GM19351 (cell line): ENCODE data around the gene MEN1.

Source experiments
- ATAC-seq: cut with Tn5 transposase; IDR thresholded peaks from one replicate; pipeline ENCODE4 v1.9.1; 2021; ENCODE audit warnings: mild to moderate bottlenecking, moderate library complexity; ENCODE audit not compliant: unreplicated experiment

MEN1 gene

GRCh38 chr11:64803158-64803845, 7.0 kb downstream of the MEN1 start, which contains the start of gene MAP4K2:
TSS of gene MAP4K2 (minus strand) at chr11:64803214. CDS start at chr11:64803149, 65 bp downstream.
- ATAC-seq, result peak; percentile 61

DNA sequence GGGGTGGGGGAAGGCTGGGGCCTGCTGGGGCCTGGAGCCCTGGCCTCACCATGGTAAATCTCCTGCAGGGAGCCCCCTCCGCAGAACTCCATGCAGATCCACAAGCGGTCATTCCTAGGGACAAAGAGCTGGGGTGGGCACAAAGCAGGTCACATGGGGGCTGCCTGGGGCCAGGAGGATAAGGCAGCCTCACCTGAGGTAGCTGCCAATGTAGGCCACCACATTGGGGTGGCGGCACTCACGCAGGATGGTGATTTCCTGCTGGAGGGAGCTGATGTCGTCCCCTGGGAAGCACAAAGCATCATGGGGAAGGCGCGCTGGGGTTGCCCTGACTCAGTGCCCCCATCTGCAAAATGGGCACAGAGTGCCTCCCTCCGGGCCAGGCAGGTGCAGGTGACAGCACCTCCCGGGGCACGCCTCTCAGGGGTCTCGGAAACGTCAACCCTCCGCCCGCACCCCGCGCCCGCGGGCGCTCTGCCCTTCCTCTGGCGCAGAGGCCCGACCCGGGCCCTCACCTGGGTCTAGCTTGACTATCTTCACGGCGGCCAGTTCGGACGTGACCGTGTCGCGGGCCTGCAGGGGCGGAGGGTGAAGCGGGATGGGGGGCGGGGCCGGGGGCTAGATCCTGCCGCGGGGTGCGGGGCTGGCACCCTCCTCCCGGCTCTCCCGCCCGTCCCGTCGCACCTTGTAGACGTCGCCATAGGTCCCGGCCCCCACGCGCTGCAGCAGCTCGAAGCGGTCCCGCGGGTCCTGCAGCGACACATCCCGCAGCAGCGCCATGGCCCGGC, 7.8 kb downstream of the MEN1 start:
- peak; percentile 20 for ATAC-seq

DNA sequence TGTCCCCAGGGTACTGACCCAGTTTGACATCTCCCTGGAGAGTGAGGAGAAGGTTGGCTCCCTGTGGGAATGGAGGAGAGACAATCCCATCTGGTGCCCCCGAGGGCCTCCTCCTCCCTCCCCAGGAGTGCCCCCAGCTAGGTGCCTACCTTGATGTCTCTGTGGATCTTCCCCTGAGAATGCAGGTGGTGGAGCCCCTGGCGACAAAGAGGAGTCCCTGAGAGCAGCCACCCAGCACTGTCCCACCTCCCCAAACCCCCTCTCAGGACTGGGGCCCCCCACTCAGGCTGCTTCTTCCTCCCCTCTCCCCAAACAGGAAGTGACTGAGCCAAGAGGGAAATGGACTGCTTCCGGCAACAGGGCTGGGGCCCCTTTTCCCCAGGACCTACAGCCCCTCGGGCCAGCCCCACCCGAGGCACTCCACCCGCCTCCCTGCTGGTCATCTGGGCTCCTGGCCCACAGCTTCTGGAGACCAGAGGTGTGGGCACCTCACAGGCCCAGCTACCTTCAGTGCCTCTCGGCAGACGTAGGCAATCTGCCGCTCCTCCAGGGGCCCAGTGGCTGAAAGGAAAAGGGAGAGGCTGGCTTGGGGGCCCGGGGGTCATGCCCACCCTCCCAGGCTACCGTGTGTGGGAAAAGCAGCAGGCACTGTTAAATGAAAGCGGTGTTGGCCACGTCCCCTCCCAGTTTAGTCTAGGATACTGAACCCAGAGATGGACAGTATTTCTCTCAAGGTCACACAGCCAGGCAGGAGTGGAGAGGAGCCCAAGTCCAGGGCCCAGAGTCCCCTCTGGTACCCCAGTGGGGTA, 8.6 kb downstream of the MEN1 start:
- ATAC-seq, result no peak

DNA sequence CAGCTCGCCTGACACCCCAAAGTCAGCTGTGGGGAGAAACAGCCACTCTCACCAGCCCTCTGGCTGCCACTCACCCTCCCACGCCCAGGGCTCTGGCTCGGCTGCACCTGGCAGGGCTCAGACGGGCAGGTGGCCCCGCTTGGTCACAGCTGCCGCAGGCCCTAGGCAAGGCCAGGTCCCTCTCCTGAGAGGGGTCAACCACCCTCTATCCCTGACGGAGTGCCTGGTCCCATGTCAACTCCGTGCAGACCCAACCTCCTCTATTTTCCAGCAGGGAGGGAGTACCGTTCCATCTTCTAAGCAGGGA, 9.2 kb downstream of the MEN1 start:
- ATAC-seq, result no peak

GRCh38 chr11:64800303-64801157, 9.8 kb downstream of the MEN1 start:
- ATAC-seq, result no peak

DNA sequence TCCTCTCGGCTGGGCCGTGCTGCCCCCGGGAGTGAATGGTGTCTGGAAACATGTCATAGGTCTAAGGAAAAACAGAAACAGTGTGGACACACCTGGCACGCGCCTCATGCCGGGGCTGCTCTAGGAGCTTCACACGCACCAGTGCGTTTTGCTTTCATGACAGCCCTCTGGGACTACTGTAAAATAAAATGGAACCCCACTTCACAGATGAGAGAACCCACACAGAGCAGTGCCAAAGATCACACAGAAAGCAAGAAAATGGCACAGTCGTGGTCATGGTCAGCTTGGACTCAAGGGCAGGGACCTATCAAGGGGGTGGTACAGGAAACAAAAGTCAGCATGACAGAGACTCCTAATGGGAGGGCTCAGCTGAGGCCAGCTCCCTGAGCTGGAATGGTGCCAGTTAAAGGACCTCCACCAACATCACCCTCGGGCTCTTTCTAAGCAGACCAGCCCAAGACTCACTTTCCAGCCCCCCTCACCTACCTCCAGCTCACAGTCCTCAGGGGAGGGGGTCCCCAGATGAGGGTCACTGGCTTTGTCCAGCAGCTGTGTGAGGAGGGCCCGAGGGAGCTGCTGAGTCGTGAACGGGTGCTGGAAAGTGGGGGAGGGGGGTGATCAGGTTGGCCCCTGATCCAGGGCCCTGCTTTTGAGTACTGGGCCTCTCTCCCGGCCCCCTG, 10.6 kb downstream of the MEN1 start:
- no peak for ATAC-seq

GRCh38 chr11:64799256-64799622, 11.1 kb downstream of the MEN1 start:
- ATAC-seq, result no peak

DNA sequence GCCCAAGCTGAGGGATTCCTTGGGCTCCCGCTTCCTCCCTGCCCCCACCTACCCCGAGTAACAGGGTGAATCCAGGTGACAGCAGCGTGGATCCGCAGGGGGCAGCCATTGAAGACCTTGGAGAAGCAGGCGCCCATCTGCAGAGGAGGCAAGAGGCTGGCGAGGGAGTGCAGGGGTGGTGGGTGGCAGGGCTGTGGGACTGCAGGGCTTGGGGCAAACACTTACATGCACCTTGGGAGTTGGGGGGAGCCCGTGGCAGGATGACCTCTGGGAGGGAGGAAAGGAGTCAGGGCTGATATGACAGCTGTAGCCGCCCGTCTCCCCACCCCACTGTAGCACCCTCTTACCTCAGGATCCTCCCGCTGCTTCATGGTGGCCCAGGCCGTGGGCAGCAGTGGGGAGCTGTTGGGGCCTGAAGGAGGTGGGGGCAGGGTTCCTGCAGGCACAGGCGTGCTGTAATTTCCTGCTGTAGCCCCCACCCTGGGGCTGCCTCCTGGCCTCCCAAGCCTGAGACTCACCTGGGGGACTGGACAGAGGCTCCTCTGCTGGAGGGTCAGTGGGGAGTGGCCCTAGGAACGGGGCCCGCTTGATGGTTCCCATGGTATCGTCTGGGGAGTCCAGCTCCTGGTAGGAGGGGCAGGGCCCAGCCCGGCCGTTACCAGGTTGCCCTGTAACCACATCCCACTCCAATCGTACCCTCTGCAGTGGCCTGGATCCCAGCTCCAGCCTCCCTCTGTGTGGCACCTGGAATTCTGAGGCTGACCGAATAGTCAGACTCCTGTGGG, 13.4 kb downstream of the MEN1 start:
- no peak for ATAC-seq

DNA sequence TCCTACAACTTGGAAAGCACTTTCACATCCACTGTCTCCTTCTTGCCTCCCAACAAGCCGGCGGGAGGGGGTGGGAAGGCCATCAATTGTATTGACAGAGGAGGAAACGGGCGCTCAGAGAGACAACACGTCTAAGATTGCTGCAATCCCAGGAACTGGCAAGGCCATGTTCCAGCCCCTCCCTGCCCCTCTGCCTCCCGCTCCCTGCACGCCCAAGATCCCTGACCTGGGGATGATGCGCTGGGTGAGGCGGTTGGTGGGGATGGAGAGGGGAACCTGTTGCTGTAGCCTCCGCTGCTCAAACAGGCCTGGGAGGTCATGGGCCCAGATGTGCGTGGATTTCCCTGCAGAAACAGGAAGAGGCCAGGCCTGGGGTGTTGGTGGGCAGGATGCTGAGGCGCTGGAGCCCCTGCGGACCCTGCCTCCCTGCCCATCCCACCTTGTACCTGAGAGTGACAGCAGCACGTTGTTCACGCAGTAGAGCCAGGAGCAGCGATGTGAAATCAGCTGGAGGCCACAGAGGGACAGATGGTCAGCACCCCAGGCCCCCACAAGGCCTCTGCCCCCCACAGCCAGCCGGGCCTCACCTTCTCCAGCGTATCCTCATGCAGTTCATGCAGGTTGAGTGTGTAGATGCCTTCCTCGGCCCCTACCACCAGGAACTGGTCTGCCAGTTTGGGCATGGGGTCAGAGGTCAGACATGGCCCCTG, 14.1 kb downstream of the MEN1 start:
- no peak for ATAC-seq

- ATAC-seq, result no peak
Measured at GRCh38 chr11:64794526-64794925, 15.8 kb downstream of the MEN1 start.

GRCh38 chr11:64793271-64794160, 16.8 kb downstream of the MEN1 start:
- ATAC-seq, result no peak

GRCh38 chr11:64792482-64792881, 17.9 kb downstream of the MEN1 start:
- no peak for ATAC-seq

- no peak for ATAC-seq
Measured at GRCh38 chr11:64791781-64792291, 18.5 kb downstream of the MEN1 start.

DNA sequence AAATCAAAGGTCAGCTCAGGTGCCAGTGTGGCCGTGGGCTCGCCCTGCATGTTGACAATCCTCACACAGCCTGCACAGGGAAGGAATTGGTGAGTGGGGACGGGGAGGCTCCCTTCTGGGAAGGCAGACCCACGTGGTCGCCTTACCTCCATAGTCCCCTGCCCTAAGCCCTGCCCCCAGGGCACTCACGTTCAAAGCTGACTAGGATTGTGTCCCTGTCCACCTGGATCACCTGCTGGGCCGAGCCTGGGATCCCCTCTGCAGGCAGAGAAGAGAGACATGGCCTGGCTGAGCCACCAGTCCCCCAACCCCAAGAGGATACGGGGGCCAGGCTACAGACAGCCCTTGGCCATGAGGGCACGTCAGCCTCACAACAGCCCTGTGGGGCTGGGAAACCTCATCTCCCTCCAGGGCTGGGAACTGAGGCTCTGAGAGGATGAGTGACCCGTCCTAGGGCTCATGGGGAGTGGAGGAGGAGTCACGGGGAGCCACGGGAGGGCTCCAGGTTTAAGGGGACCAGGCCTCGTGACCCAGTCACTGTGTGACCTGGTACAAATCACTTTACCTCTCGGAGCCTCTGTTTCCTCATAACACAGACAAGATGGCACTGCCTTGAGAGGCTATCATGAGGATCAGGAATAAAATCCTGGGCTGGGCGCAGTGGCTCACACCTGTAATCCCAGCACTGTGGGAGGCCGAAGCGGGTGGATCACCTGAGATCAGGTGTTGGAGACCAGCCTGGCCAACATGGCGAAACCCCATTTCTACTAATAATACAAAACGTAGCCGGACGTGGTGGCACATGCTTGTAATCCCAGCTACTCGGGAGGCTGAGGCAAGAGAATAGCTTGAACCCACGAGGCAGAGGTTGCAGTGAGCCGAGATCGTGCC, 19.9 kb downstream of the MEN1 start:
- ATAC-seq, result no peak

- ATAC-seq, result no peak
Measured at GRCh38 chr11:64789331-64790204, 20.8 kb downstream of the MEN1 start.
